HG02588 (cell line): Measurements from ENCODE around the gene PASD1.

Experiments used
- ATAC-seq: cut with Tn5 transposase; IDR thresholded peaks from one replicate; pipeline ENCODE4 v1.9.1; 2021; ENCODE audit warnings: mild to moderate bottlenecking, moderate library complexity; ENCODE audit not compliant: unreplicated experiment

PASD1 gene

DNA sequence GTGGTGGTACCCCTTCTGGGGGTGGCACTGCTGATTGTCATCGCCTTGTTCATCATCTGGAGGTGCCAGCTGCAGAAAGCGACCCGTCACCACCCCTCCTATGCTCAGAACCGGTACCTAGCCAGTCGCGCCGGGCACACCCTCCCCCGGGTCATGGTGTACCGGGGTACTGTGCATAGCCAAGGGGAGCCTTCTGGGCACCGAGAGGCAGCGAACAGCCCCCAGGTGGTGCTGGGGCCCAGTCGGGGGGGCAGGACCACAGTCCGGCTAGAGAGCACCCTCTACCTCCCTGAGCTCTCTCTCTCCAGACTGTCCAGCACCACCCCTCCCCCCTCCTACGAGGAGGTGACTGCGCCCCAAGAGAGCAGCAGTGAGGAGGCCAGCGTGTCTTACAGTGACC is 137.1 kb downstream of the PASD1 start:
- ATAC-seq: no peak

DNA sequence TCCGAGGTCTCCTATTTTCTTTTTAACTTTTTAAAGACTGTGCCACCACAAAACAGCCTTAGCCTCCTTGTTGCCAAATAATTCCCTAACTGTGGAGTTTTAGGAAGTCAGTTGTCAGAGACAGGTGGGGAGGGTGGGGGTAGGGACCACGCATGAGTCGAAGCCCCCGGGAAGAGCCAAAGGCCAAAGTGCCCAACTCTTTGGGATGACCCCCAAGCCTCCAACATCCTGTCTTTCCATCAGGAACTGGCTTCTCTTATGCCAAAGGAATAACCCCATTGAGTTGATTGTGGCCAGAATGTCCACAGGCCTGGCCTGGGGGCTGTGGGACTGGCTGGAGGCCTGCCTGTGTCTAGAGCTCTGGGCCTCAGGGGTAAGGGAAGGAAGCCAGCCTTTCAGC is 137.6 kb downstream of the PASD1 start:
- ATAC-seq: no peak

DNA sequence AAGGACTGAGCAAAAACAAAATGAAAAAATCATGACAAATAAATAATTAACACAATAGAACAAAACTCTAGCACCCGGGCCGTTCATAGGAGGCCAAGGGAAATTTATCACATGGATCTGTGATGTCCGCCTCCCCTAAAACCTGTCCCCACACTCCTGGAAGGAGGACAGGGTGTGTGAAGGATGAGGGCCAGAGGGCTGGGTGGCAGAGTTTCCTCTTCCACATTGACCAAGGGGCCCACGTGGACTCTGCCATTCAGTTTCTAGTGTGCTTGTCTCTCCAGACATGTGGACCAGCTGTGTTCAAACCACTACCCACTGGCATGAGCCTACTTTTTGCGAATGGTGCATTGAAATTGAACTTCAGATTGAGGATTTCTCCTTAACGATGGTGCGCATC is 138.1 kb downstream of the PASD1 start:
- ATAC-seq: no peak

DNA sequence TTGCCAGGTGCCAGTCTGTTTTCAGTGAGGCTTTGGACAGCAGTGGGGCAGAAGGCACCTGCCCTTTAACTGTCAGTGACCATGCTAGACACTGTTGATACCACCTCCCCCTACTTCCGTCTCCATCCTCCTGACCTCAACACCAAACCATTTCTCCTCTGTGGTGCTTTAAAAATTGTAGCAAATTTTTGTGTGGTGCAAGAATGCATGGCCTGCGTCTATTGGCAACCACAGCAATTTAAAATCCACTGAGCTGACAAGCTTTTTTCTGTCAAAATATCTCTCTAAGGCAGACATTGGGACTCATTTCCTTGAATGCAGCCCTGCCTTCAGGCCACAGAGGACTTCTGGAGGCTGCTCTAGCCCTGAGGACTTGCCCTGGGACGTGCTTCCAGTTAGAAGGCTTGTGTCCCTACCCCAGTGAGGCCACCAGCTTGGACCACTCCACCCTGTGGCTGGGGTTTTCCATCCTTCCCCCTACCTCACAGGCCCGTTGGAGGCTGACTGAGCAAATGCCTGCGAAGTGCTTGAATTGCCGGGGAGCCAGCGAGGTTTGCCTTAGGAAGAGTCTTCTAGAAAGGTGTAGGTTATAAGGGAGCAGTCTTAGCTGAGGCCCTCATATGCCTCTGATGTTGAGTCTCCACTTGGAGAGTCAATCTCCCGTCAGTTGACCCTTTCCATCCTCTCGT is 138.7 kb downstream of the PASD1 start:
- ATAC-seq: no peak

DNA sequence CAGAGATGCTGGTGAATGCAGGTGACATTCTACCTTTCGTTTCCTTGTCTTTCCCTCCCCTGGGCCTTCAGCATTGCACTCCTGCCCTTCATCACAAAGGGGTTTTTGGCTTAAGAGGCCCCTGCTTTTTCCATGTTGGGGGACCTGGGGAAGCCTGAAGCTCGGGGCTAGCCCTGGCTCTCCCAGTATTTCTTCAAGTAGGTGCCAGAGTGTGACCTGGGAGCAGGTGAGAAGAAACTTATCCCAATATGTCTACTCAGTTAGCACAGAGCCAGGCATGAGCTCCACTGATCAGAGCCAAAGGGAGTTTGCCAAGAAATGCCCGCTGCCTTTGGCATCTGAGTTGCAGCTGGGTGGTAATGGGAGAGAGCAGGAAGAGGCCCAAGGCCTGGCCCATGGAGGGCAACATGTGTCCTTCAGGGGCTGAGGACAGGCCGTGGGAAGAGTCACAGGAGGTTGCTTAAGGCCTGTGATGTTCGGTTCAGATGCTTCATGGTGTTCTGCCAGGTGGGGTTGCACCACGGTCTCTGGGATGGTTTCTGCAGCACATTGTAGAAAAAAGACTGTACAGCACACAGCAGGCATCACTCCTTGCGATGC is 139.4 kb downstream of the PASD1 start:
- ATAC-seq: no peak

DNA sequence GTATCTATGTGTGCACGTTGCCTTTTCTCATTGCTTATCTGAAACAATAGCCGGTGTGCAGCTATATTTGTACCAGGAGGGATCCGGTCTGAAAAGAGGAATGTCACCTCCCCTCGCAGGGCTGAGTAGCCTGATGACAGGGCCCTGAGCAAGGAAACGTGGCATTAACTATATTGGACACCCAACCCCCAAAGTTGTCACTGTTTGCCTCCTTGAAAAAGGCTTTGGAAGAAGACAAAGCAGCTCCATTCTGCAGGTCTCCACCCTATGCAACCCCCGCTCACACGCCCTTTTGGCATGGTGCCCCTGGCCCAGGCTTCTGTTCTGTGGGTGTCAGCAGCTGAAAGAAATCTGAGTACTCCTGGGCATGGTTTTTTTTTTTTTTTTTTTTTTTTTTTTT is 140.0 kb downstream of the PASD1 start:
- ATAC-seq: no peak

DNA sequence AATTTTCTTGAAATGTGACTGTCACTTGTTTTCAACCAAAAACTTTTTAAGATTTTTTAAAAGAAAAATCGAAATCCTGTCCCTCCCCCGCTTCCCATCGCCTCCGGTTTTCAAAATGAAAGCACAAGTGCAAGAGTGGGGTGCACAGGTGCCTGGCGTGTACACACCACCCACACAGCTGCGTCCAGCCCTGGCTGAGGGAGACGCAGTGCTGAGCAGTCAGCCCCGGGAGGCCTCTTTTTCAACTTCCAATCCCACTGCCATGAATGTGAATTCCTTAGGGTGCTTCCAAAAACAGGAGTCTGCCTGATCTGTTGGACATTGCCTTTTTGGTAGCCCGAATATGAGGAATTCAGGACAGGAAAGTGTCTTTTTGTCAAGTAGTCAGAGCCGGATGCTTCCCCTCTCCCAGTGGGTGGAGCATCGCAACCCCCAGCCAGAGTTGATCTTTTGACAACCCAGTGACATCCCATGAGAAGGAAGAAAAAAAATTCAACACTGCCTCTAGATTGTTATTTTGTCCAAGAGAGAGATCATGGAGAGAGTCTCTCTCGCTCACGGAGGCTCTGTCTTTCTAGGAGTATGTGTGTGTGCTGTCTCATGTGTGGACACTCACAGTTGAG is 140.7 kb downstream of the PASD1 start:
- no peak for ATAC-seq

DNA sequence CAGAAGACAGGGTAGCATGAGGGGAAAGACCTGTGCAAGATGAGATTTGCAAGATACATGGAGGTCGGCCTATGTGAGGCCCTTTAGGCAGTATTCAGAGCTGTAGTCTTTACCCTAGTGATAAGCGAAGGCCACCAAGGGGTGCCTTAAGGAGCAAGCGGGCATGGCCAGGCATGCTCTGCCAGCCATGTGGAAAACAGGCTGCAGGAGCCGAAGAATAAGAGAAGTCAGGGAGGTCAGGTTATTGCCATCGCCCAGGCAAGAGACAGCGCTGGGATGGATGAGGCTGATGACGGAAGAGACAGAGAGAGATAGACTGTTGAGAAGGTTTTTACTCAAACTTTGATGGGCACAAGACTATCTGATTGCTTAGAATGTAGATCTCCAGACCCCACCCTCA is 145.3 kb downstream of the PASD1 start:
- ATAC-seq: no peak

DNA sequence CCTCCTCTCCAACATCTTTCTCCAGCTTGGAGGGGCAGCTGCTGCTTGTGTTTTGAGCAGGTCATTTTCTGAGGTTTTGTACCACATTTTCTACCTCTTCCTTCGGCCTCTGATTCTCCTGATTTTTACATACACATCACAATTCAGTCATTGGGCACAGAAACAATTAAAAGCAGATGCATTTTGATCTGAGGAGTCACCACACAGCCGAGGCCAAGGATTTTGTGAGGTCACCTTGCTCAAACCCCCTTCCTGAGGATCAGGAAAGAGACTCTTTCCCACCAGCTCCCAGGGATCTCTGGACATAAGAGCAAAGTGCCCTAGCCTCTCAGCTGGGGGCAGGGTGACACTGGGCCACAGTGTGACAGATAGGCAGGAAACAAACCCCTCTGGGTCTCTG is 147.0 kb downstream of the PASD1 start:
- ATAC-seq: no peak

DNA sequence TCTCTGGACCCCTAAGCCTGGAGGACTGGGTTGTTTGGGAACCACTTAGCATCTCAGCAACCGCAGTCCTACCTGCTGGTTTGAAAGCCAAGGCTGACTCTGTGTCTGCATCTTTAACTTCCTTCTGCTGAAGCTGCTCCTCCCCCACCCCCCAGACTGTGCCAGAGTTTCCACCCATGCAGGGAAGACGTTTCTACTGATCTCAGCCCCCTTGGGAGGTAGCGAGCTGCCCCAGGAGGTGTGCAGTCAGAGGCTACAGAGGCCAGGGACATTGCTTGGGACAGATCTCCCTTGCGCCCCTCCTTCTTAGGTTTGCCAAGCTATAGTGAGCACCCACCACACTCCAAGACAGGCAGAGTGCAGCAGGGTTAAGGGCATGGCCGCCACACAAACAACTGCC is 147.7 kb downstream of the PASD1 start:
- no peak for ATAC-seq

DNA sequence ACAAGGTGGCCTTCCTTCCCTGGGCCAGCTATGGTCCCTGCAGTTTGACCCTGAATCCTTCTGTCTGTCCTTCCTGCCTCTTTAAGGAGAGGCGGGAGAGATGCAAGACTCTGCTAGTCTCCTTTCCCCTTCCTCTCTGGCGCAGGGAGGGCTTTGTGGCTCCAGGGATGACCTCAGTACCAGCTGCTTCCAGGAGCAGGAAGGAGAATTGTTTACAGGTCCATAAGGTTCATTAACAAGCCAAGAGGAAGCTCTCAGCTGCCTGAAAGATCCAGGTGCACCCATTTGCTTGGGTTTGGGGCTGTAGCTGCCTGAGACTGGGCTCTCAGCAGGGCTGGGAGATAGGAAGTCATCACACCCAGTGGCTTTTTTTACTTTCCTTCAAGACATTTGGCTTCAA is 148.3 kb downstream of the PASD1 start:
- no peak for ATAC-seq

DNA sequence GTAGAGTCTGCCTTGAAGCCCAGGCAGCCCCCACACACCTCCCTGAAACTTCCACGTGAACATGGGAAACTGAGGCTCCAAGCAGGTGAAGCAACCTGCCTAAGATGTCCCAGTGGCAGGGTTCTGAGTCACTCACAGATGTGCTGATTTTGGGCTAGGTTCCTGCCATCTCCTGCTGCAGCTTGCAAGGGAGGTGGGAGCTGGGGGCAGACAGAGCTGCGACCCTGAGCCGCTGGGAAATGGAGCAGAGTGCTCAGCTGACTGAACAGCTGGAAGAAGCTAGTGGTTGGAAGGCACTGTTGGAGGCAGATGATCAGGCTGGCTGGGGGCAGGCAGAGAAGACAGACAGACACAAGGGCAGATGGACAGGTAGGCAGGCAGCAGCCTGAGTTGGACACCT is 148.8 kb downstream of the PASD1 start:
- ATAC-seq: no peak

DNA sequence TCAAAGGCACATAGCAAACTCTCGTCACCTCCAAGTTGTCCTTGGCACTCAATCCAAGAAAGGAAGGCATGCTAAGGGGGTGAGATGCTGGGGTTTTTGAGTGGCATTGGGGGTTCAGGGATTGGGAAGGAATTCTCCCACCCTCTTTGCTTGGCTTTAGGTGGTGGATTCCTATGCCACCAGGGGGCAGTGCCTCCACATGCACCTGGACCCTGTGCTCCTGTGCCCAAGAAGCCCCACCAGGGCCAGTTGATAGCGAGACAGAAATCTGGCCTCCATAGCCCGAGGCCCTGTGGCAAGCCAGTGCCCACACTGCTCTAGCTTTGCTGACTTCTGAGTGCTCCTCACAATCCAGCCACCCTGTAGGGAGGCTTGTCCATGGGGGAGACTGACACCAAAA is 150.4 kb downstream of the PASD1 start:
- ATAC-seq: no peak

DNA sequence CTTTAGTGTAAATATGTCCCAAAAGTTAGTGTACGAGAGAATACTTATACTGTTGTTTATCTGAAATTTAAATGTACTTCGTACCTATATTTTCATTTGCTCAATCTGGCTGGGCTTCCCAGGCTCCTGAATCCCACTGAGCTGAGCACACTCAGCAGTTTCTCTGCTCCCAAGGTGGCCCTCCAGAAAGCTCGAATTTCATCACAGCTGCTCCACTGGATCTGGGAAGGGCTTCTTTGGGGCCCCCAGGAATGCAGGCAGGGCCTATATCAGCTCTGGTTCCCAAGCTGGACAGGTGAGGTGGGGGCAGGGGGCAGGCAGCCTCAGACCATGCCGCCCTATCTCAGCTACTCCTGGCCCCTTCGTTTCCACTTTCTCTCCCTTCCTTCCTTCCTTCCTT is 150.9 kb downstream of the PASD1 start:
- no peak for ATAC-seq

DNA sequence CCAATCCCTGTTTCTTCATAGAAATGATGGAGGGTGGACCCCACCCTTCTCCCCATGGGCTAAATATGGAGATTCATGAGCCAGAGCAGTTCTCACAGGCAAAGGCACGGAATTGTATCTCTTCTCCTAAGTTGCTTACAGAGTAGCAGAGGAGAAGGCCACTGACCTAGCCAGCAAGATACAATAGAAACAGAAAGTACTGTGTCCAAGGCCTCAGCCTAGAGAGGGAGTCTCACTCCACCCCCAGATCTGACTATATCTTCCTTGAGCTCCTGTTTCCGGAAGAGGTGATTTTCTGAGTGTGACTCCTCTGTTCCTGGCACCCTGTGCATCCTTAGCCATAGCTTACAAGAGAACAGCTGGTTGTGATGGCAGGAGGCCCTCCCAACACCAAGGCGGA is 152.3 kb downstream of the PASD1 start, which contains the start of gene FATE1:
TSS of gene FATE1 (plus strand) at position 284 of the 400 bp plus-strand sequence. CDS start at position 369, 85 bp downstream.
- no peak for ATAC-seq

DNA sequence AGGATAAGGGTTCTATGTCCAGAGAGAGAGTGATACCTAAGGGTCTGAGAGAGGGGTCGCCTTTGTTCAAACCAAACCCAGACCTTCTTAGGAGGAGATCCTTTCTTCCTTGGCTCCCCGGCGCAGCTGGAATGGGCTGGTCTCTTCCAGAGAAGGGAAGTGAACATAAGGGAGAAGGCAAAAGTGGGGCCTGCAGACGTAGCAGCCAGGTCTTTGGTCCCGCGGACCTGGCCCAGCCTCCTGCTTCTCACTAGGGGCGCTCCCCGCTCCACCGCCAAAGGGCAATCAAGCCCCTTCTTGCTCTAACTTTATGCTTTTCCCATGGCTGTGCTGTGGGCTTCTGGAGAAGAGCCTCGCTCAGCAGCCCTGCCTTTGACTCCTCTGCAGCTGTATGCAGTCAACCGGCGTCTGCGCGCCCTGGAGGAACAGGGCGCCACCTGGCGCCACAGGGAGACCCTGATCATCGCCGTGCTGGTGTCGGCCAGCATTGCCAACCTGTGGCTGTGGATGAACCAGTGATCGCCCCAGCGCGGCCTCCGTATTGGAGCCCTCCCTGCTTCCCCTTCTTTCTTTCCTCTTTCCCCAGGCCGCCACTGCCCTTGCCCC is 158.9 kb downstream of the PASD1 start:
- ATAC-seq: no peak

DNA sequence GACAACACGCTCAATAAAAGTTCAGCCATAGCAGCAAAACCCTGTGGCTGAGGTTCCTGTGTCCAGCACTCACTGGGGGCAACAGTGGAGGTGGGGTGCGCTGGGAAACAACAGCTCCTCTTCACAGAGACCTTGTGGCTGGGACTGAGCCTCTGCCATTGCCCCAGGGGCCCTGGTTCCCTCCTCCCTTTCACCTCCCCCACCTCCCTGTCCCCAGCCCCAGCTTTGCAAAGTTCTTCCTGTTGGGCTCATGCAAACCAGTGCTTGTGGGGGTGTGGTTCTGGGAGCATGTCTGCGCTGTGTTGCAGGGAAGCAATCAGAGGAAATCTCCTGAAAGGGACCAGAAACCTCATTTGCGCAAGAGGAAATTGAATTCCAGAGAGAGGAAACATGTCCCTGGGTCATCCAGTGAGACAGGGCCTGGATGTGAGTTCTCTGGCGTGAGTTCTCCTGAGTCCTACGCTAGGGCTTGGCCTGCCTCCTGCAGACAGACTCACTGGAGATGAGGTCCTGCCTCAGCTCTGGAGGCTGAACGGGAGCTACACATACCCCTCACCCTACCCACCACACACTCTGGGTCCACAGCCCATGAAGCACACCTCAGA is 159.8 kb downstream of the PASD1 start:
- ATAC-seq: no peak

DNA sequence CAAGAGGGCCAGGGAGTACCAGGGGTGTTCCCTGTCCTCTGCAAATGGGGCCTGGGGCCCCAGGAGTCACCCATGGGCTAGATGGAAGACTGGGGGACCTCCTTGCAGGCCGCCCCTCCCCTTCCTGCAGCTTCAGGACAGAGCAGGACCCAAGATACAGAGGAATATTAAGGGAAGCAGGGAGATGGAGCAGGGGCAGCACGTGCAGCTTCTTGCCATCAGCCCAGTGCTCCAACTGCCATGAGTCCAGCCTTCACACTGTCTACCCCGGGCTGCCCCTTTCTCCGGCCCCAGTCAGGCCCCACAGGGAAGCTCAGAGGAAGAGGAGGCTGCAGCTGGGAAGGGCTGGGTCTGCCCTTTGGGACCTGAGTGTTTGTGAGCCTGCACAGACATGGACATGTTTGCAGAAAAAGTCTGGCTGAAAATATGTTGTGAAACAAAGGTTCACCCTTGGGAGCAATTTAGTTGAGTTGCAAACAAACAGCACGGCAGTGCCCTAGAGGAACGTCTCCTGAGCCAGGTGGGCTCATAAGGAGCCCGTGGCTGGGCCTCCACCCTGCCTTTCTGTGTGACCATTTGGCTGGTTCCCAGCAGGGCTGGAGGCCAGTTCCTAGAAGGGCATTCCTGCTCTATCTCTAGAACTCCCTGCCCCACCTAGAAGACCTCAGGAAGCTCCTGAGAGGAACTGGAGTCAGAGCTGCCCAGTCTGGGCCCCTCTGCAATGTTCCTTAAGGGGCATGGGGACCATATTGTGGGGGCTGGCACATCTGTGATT is 161.3 kb downstream of the PASD1 start:
- ATAC-seq: no peak

DNA sequence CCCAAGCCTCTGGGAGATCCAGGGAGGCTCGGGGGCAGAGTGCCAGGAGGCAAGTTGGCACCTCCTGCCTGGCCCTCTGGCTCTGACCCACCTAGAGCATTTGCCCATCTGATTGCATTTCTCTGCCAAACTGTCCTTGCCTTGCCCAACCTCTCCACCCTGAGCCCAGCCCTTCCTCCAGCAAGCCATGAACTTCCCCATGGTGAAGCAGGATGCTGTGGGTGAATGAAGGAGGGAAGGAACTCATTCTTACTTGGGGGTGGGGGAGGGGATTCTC is 161.8 kb downstream of the PASD1 start:
- ATAC-seq: no peak
